Raji (cell line): ENCODE measurements around the gene PPP1R12C.

ENCODE experiments used
- POLR2A ChIP-seq: IDR thresholded peaks from 2 replicates; pipeline ENCODE4 v1.6.1; 2011; ENCODE audit warnings: low read depth, low read length, control low read depth; ENCODE audit not compliant: insufficient read depth

PPP1R12C gene

GRCh38 chr19:55101261-55101660 lies 16.2 kb downstream of the PPP1R12C start:
- TF ChIP-seq POLR2A: no peak

DNA sequence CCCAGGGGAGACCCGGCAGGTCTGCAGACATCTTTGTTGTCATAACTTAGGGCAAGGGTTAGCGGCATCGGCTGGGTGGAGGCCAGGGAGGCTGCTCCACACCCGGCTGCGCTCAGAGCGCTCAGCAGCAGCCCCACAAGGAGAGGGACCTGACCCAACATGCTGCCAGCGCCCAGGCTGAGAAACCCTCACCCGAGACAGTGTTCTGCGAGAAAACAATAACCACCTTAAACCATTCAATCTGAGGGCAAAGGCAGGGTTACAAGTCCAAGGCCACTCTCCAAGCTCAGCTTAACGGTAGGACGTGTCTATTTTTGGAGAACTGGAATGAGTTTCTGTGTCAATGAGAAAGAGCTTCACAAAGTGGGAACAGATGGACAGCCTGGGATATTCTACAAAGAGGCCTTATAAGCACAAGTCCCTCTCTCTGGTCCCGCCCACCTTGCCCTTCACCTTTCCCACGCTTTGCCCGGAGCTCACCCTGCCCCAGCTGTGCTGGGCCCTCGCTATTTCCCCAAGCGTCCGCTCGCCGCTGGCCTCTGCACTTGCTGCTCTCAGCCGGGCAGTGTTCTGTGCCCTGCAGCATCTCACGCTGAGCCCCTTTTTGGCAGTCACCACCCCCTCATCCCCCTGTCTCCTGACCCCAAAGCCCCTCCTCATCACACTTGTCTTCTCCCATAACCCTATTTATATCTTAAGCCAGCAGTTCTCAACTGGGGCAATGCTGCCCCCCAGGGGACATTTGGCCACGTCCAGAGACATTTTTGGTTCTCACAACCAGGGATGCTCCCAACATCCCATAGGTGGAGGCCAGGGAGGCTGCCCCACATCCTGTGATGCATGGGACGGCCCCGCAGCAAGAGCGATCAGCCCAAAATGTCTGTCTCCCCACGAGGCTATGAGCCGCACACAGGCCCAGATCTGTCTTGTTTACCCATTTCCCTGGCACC lies 17.6 kb downstream of the PPP1R12C start:
- no peak for TF ChIP-seq POLR2A

GRCh38 chr19:55098716-55099556 lies 18.5 kb downstream of the PPP1R12C start:
- no peak for TF ChIP-seq POLR2A

- no peak for TF ChIP-seq POLR2A
These were observed 19.3 kb downstream of the PPP1R12C start for GRCh38 chr19:55097864-55098715.

DNA sequence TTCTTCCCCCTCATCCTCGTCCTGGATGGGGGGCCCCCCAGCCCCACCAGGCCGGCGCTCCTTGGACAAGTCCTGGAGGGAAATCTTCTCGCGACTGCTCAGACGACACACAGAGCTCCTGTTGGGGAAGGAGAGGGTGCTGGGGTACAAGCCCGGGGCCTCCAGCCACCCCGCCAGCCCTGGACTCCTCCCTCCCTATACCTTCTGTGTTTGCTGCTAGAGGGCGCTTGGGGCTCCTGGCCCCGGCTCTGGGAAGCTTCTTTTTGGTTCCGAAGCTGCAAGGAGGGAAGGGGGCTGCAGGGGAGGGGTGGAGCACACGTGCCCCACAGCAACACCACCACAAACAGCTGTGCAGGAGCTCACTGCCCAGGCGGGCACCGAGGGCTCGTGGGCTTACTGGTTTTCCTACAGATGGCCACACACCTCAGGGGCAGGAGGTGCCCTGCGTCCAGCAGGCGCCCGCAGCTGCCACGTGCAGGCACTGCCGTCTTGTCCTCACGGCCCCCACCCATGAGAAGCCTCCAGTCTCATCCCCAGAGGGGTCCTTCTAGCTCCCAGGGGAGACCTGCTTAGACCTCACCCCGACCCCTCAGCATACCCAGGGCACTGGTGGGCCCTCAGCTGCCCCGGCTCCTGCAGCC lies 21.3 kb downstream of the PPP1R12C start:
- no peak for TF ChIP-seq POLR2A

- no peak for TF ChIP-seq POLR2A
These were observed 22.0 kb downstream of the PPP1R12C start for GRCh38 chr19:55095260-55096060.

GRCh38 chr19:55094456-55095259 lies 22.8 kb downstream of the PPP1R12C start:
- TF ChIP-seq POLR2A: no peak

- TF ChIP-seq POLR2A: no peak
These were observed 24.8 kb downstream of the PPP1R12C start for GRCh38 chr19:55092423-55093318.

GRCh38 chr19:55091955-55092354 lies 25.5 kb downstream of the PPP1R12C start:
- no peak for TF ChIP-seq POLR2A

DNA sequence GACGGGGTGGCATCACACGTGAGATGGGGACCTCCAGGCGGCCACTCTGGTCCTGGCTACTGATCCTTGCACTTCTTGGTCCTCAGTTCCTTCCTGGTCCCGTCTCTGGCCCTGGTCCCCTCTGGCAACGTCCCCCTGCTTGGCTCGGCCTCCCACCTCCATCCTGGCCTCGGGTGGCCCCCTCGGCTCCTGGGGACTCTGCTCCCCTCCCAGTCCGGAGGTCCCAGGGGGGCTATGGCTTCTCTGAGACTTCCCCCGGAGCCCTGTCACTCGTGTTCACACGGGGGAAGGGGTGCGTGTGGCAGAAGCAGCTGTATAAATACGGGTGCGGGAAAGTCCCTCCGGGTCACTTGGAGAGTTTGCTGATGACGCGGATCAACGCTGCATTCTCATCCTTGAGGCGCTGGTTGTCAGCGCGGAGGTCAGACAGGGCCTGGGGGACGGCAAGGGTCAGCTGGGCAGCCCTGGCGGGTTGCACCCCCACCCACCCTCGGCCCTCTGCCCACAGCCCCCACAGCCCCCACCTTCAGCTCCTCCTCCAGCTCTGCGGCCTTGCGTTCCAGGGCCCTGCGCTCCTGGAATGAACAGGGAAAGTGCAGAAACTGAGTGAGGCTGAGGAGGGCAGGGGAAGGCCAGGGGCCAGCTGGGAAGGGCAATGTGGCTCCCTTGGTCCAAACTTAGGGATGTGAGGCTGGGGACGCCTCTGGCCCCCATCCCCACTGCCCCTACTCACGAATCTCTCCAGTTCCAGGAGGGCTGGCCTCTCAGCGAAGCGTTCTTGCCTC lies 26.1 kb downstream of the PPP1R12C start:
- TF ChIP-seq POLR2A: no peak

- no peak for TF ChIP-seq POLR2A
These were observed 26.9 kb downstream of the PPP1R12C start for GRCh38 chr19:55090564-55090963.
